Panc1 (cell line): ENCODE data around the gene TWNK. TPM values are rescaled to one million over a fixed set of nuclear protein-coding genes. Genes with fewer than 3 reads are reported as not detected.

Experiments
- ATAC-seq: fragments of 200-7000 bp; cut with Tn5 transposase; 2 replicates; pipeline ENCODE4 v1.9.1; 2020; ENCODE audit warnings: mild to moderate bottlenecking, moderate library complexity
- BruUV-seq: library from RNA; stranded (reverse); fragments of 400-500 nt; replicated peaks from 2 replicates; lab custom pipeline; 2021; lab: Mats Ljungman, UMichigan
- CTCF ChIA-PET: fragments of 300-600 bp; sonication (Branson Sonifier 250); formaldehyde crosslinking; loops from one replicate; lab custom pipeline; 2022; ENCODE audit warnings: antibody characterized with exemption; lab: Charles Lee
- POLR2A ChIA-PET: fragments of 300-600 bp; sonication (Branson Sonifier 250); formaldehyde crosslinking; loops from one replicate; lab custom pipeline; 2022; ENCODE audit warnings: antibody characterized with exemption; lab: Charles Lee
- DNase-seq: peaks from one replicate; pipeline ENCODE4 v3.0.0-alpha.2; 2010; ENCODE audit warnings: low read depth, low spot score
- H3K27ac ChIP-seq: 2 replicates; pipeline ENCODE4 v1.5.1; 2011; ENCODE audit warnings: mild to moderate bottlenecking, low read length, inconsistent platforms
- H3K27me3 ChIP-seq: fragments of 200-500 bp; sonication (Bioruptor generic); 2 replicates; pipeline ENCODE4 v1.6.0; 2014; ENCODE audit warnings: low read length, inconsistent platforms; ENCODE audit not compliant: control insufficient read depth, insufficient read depth
- H3K36me3 ChIP-seq: fragments of 200-500 bp; sonication (Bioruptor generic); 2 replicates; pipeline ENCODE4 v1.5.1; 2014; ENCODE audit warnings: inconsistent platforms, mild to moderate bottlenecking, low read length, moderate library complexity; ENCODE audit not compliant: control insufficient read depth, insufficient read depth
- H3K4me1 ChIP-seq: 2 replicates; pipeline ENCODE4 v1.5.1; 2011; ENCODE audit warnings: inconsistent platforms, mild to moderate bottlenecking, low read length, moderate library complexity; ENCODE audit not compliant: control insufficient read depth, insufficient read depth
- H3K4me3 ChIP-seq, 2 experiments: 2 replicates each; pipeline ENCODE4 v1.5.1; 2011 to 2012; ENCODE audit warnings: low read depth in 2 of 2, low read length in 2 of 2, mild to moderate bottlenecking in 2 of 2, inconsistent platforms in 1 of 2, moderate library complexity in 1 of 2
- H3K9me3 ChIP-seq: fragments of 200-500 bp; sonication (Bioruptor generic); 2 replicates; pipeline ENCODE4 v1.5.1; 2014; ENCODE audit warnings: low read depth, mild to moderate bottlenecking, inconsistent platforms, low read length, moderate library complexity; ENCODE audit not compliant: control insufficient read depth, insufficient read depth
- POLR2AphosphoS5 ChIP-seq: IDR thresholded peaks from 2 replicates; pipeline ENCODE4 v1.6.1; 2012; ENCODE audit warnings: mild to moderate bottlenecking, low read depth, low read length, moderate library complexity
- REST ChIP-seq, 2 experiments: IDR thresholded peaks; 2 replicates each; pipeline ENCODE4 v1.6.1; 2011 to 2012; ENCODE audit warnings: low read depth in 2 of 2, control low read depth in 1 of 2, low read length in 1 of 2, mild to moderate bottlenecking in 1 of 2, moderate library complexity in 1 of 2; ENCODE audit not compliant: insufficient read depth in 1 of 2
- SIN3A ChIP-seq: IDR thresholded peaks from 2 replicates; pipeline ENCODE4 v1.6.1; 2012; ENCODE audit warnings: low read depth, mild to moderate bottlenecking, low read length, moderate library complexity, borderline replicate concordance; ENCODE audit not compliant: insufficient read depth
- TCF7L2 ChIP-seq: IDR thresholded peaks from 2 replicates; pipeline ENCODE4 v1.6.1; 2011; ENCODE audit warnings: mild to moderate bottlenecking, low read depth, low read length, inconsistent platforms
- in situ Hi-C: cut with HindIII; loops from 2 replicates; pipeline ENCODE4 v1.10.0; 2016; ENCODE audit warnings: low sequenced_read_pairs, low pct_unique_long_range_greater_than_20kb
- intact Hi-C: fragments of 100-400 bp; cut with micrococcal nuclease; formaldehyde crosslinking; loops from one replicate; pipeline ENCODE4 v1.10.0; 2022; ENCODE audit not compliant: unreplicated experiment
- total RNA-seq: library from RNA; stranded (reverse); gene quantifications from one replicate; pipeline ENCODE4 v1.2.1, GENCODE V29; 2021; ENCODE audit not compliant: unreplicated experiment
- TF ChIP-seq, protein P1 (sequence below): fragments of 450-650 bp; IDR thresholded peaks from 2 replicates; pipeline ENCODE4 v1.5.1; 2017; ENCODE audit warnings: mild to moderate bottlenecking

Gene TWNK
- total RNA-seq, 1 experiment from 2014 or later = 30.5 TPM

GRCh38 chr10:100967332-100967731, 20.0 kb upstream of the TWNK start:
- in situ Hi-C loops (no loop called here), intact Hi-C loops (no loop called here)
- Histone ChIP-seq H3K36me3 (peaks cover 10% of the 10 kb centered on the region), H3K27ac (no peak overlapping the region), H3K9me3 (no peaks in the 10 kb centered on the region), H3K4me1 (peaks cover 10% of the 10 kb centered on the region), H3K27me3 (no peaks in the 10 kb centered on the region), H3K4me3 (no peak overlapping the region)
- ATAC-seq (no peak), DNase-seq (no peak)
- POLR2A ChIA-PET = interaction anchor here (0.6 kb wide), 1 partner anchor 12 kb away, joined by 10 read pairs; no protein-coding TSS in a partner anchor
- CTCF ChIA-PET = interaction anchor here (0.6 to 0.8 kb wide), 2 partner anchors 47 to 48 kb away, joined by 3 read pairs; no protein-coding TSS in a partner anchor
- TF ChIP-seq TCF7L2 (no peak), POLR2AphosphoS5 (0 out of 2 replicates have a peak, but pooled peaks have one; percentile 23)
- TF ChIP-seq, protein P1, sequence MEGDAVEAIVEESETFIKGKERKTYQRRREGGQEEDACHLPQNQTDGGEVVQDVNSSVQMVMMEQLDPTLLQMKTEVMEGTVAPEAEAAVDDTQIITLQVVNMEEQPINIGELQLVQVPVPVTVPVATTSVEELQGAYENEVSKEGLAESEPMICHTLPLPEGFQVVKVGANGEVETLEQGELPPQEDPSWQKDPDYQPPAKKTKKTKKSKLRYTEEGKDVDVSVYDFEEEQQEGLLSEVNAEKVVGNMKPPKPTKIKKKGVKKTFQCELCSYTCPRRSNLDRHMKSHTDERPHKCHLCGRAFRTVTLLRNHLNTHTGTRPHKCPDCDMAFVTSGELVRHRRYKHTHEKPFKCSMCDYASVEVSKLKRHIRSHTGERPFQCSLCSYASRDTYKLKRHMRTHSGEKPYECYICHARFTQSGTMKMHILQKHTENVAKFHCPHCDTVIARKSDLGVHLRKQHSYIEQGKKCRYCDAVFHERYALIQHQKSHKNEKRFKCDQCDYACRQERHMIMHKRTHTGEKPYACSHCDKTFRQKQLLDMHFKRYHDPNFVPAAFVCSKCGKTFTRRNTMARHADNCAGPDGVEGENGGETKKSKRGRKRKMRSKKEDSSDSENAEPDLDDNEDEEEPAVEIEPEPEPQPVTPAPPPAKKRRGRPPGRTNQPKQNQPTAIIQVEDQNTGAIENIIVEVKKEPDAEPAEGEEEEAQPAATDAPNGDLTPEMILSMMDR = no peak
- BruUV-seq = no TSS peak

DNA sequence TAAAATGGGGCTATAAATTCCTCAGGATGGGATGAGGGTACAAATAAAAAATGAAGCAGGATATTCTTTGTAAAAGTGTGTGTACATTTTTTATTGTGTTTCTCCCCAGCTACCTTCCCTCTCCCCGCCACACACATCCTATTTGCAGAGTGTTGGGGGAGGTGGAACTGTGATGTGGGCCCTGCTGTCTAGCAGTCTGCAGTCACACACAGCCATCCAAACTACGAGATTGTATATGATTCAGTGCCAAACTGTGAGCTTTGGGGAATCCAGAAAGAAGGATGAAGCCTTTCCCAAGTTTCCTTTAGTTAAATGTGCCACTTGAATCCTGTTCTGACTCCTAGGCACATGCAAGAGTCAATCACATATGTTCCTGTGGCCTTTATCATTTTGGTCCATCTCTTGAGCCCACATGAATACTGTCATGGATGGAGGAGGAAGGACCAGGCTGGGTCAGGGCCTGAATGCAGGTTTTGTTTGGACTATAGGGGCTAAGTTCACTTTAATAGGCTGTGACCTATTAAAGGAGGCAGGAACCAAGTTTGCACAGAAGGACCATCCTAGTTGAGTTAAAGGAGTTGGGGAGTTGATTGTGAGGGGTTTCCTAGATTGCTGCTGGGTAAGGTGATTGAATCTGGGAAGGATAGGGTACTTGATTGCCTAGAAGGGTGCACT, 19.1 kb upstream of the TWNK start:
- Histone ChIP-seq H3K36me3 (peaks cover 6% of the 10 kb centered on the region; the same call in 1 of the 2 replicates), H3K27ac (no peak overlapping the region), H3K27me3 (no peaks in the 10 kb centered on the region), H3K9me3 (no peaks in the 10 kb centered on the region), H3K4me1 (peaks cover 10% of the 10 kb centered on the region), H3K4me3 (no peak overlapping the region)
- DNase-seq = no peak
- ChIA-PET CTCF (interaction anchor here (0.8 to 1.0 kb wide), 2 partner anchors 43 to 46 kb away, joined by 3 to 4 read pairs; no protein-coding TSS in a partner anchor), POLR2A (interaction anchor here (0.6 kb wide), 1 partner anchor 13 kb away, joined by 10 read pairs; no protein-coding TSS in a partner anchor)
- TF ChIP-seq TCF7L2 (no peak), SIN3A (no peak), REST (IDR thresholded peaks at IDR 0.05; ENCODE audit: insufficient read depth in 1 of 2, low read depth in 2 of 2, low read length in 1 of 2) (no peak), POLR2AphosphoS5 (no peak)
- TF ChIP-seq, protein P1 = no peak
- BruUV-seq = no TSS peak
- no peak for ATAC-seq
- intact Hi-C loops (no loop called here), in situ Hi-C loops (no loop called here)
